K562 (cell line): ENCODE data around the gene CPSF7. TPM values are rescaled to one million over a fixed set of nuclear protein-coding genes. Genes with fewer than 3 reads are reported as not detected.

Experiments used
- FOXP1 ChIP-seq: sonication (generic); formaldehyde crosslinking; IDR thresholded peaks from 2 replicates; pipeline ENCODE4 v1.8.0; 2022; ENCODE audit warnings: mild to moderate bottlenecking, missing genetic modification reagents
- HDAC8 ChIP-seq: fragments of 450-650 bp; IDR thresholded peaks from 2 replicates; pipeline ENCODE4 v1.6.1; 2016; ENCODE audit warnings: mild to moderate bottlenecking, missing genetic modification characterization, moderate library complexity, missing compliant biosample characterization
- RBM25 ChIP-seq: fragments of 200-400 bp; formaldehyde crosslinking; IDR thresholded peaks from 2 replicates; pipeline ENCODE4 v1.6.1; 2018; ENCODE audit warnings: low read length, low read depth, moderate library complexity; ENCODE audit not compliant: severe bottlenecking
- ZBTB40 ChIP-seq, 2 experiments: fragments of 450-650 bp in 1 of 2; sonication (generic) in 1 of 2; formaldehyde crosslinking in 1 of 2; IDR thresholded peaks; 2 replicates each; pipeline versions ENCODE4 v1.7.1 to v1.9.0; 2016 to 2022; ENCODE audit warnings: inconsistent platforms in 1 of 2, mild to moderate bottlenecking in 1 of 2, missing genetic modification reagents in 1 of 2
- ZNF830 ChIP-seq: fragments of 250-450 bp; sonication (Bioruptor Pico); IDR thresholded peaks from 2 replicates; pipeline ENCODE4 v1.5.0; 2021; ENCODE audit warnings: mild to moderate bottlenecking
- polyA plus RNA-seq, 8 experiments: library from polyadenylated mRNA; depleted of rRNA in 4 of 8; stranded (reverse) in 5 of 8; unstranded in 3 of 8; fragments of >200 nt; fragmentation: Nextera tagmentation in 2 of 8; fragmentation: Illumina TruSeq in 1 of 8; extraction: Ambion mirVana in 2 of 8; extraction: Trizol in 1 of 8; gene quantifications; 2 replicates each; pipeline versions ENCODE4 v1.2.1 to v1.2.3, GENCODE V29; 2011 to 2014; ENCODE audit warnings: inconsistent platforms in 1 of 8, missing spikeins in 1 of 8
- total RNA-seq, 7 experiments: library from RNA; depleted of rRNA in 6 of 7; stranded (reverse); fragments of >200 nt in 6 of 7; fragmentation: Illumina TruSeq in 2 of 7; extraction: Trizol in 2 of 7; gene quantifications; 2 replicates each; pipeline versions ENCODE4 v1.2.1 to v1.2.3, GENCODE V29; 2011 to 2021; ENCODE audit warnings: low replicate concordance in 1 of 7
- TF ChIP-seq, protein P1 (sequence below), 2 experiments: fragments of 450-650 bp; formaldehyde crosslinking in 1 of 2; IDR thresholded peaks; 2 replicates each; pipeline versions ENCODE4 v1.4.0 to v1.6.1; 2014 to 2020; ENCODE audit warnings: mild to moderate bottlenecking in 2 of 2, borderline replicate concordance in 1 of 2, low read depth in 1 of 2

The CPSF7 gene
- total and polyA plus RNA-seq, 9 of the 15 experiments (the other 6 are each of a cell fraction or from before 2014, with no cell fraction given), result 14.8 to 104 (median 44.1) TPM

DNA sequence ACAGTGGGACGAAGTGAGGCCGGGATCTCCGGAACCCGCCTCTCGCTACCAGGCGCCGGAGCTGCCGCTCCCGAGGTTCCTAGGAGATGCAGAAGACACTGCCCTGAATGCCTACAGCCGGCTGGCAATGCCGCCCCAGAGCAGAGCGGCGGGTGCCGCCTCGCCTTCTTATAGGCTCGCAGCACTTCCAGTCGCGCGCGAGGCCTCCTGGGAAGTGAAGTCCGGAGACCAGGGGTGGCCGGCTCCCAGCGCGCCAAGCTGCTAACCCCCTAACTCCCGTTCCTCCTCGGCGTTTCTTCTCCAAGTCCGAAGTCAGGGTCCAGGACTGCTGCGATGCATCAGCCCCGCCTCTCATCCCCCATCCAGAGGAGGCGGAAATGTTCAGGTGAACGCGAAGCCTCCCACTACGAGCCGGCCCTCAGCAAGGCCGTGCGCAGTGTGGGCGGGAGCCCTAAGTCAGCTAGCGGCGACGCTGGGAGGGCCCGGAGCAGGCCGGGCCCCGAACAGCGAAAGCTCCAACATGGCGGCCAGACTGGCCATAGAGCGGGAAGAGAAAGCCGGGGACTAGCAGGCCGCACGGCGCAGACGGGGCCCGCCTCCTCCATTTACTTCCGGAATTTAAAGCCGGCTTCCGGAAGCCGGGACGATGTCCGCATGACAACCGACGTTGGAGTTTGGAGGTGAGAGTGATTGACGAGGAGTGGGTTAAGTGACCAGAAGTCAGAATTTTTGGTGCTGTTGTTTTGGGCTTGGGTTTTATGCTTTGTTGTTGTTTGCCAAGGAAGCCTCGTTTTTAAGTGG lies 67.8 kb downstream of the CPSF7 start, which contains the start of the genes CYB561A3 and TMEM138 (continued):
- TF ChIP-seq, protein P1, sequence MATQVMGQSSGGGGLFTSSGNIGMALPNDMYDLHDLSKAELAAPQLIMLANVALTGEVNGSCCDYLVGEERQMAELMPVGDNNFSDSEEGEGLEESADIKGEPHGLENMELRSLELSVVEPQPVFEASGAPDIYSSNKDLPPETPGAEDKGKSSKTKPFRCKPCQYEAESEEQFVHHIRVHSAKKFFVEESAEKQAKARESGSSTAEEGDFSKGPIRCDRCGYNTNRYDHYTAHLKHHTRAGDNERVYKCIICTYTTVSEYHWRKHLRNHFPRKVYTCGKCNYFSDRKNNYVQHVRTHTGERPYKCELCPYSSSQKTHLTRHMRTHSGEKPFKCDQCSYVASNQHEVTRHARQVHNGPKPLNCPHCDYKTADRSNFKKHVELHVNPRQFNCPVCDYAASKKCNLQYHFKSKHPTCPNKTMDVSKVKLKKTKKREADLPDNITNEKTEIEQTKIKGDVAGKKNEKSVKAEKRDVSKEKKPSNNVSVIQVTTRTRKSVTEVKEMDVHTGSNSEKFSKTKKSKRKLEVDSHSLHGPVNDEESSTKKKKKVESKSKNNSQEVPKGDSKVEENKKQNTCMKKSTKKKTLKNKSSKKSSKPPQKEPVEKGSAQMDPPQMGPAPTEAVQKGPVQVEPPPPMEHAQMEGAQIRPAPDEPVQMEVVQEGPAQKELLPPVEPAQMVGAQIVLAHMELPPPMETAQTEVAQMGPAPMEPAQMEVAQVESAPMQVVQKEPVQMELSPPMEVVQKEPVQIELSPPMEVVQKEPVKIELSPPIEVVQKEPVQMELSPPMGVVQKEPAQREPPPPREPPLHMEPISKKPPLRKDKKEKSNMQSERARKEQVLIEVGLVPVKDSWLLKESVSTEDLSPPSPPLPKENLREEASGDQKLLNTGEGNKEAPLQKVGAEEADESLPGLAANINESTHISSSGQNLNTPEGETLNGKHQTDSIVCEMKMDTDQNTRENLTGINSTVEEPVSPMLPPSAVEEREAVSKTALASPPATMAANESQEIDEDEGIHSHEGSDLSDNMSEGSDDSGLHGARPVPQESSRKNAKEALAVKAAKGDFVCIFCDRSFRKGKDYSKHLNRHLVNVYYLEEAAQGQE (IDR thresholded peaks at IDR 0.05; ENCODE audit: borderline replicate concordance), result no peak
- TF ChIP-seq, protein P1 (CRISPR knock-in tag; IDR thresholded peaks at IDR 0.05; ENCODE audit: low read depth), result peak; percentile 52; the same call in 1 of the 2 replicates
- TF ChIP-seq ZBTB40 (IDR thresholded peaks at IDR 0.05) (peak; percentile 95), ZBTB40 (CRISPR knock-in tag; IDR thresholded peaks at IDR 0.05) (no peak), RBM25 (no peak), ZNF830 (CRISPR knock-in tag) (0 out of 2 replicates have a peak, but pooled peaks have one; percentile 61), FOXP1 (0 out of 2 replicates have a peak, but pooled peaks have one; percentile 33), HDAC8 (0 out of 2 replicates have a peak, but pooled peaks have one; percentile 30)
